ENCODE results near the gene CFAP99.

DNA sequence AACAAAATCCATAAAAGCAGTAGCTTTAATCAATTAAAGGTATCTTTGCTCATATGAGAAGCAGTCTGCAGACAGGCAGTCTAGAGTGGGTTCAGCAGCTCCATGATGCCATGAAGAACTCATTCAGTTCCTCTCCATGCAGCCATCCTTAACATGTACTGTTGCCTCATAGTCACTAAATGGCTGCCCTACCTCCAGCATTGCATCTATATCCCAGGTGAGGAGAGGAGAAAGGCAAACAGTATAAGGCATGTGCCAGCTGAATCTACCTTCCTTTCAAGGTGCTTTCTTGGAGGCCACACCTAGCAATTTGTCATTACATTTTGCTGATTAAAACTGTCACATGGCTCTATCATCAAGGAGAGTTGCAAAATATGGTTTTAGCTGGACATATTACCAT, 13.2 kb downstream of the CFAP99 start:
- TF ChIP-seq, protein P1, sequence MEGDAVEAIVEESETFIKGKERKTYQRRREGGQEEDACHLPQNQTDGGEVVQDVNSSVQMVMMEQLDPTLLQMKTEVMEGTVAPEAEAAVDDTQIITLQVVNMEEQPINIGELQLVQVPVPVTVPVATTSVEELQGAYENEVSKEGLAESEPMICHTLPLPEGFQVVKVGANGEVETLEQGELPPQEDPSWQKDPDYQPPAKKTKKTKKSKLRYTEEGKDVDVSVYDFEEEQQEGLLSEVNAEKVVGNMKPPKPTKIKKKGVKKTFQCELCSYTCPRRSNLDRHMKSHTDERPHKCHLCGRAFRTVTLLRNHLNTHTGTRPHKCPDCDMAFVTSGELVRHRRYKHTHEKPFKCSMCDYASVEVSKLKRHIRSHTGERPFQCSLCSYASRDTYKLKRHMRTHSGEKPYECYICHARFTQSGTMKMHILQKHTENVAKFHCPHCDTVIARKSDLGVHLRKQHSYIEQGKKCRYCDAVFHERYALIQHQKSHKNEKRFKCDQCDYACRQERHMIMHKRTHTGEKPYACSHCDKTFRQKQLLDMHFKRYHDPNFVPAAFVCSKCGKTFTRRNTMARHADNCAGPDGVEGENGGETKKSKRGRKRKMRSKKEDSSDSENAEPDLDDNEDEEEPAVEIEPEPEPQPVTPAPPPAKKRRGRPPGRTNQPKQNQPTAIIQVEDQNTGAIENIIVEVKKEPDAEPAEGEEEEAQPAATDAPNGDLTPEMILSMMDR (optimal IDR thresholded peaks at IDR 0.05 in 1 of 3, IDR thresholded peaks at IDR 0.05 in 1 of 3, conservative IDR thresholded peaks at IDR 0.05 in 1 of 3; ENCODE audit: extremely low read depth in 1 of 3, insufficient read depth in 2 of 3, low read length in 3 of 3): no peak
- no peak for TF ChIP-seq EZH2 (IDR thresholded peaks at IDR 0.05; ENCODE audit: low read length)

Measured in keratinocyte (primary cell).